LNCAP (cell line): ENCODE measurements around the gene DNASE1L3.

ENCODE experiments used
- CTCF ChIP-seq: fragments of 450-650 bp; IDR thresholded peaks from 2 replicates; pipeline ENCODE4 v1.5.1; 2017; ENCODE audit warnings: mild to moderate bottlenecking

DNASE1L3 gene

DNA sequence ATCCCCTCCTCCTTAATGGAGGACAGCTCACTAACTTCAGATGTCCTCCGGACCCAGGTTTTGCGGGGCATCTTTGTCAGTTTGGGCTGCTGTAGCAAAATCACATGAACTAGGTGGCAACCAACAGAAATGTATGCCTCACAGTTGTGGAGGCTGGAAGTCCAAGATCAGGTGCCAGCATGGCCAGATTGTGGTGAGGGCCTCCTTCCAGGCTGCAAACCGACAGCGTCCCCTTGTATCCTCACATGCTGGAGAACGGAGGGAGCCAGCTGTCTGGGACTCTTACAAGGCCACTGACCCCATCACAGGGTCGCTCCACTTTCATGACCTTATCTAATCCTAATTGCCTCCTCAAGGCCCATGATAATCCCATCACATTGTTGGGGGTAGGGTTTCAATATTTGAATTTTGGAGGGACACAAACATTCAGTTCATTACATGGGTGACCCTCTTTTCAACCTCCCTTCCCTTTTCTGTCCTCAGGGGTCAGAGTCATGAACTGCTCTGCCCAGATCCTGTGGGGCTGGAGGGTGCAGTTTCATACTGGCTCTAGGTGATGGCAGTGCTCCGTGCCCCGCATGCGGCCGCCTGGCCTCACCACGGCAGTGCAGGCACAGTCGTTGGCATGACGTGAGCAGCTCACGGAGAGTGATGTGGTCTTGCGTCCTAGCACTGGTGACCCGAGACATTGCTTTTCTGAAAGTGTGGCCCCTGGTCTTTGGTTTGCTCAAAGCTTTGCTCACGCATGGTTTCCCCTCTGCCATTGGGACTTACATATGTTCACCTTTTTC lies 58.4 kb downstream of the DNASE1L3 start:
- TF ChIP-seq CTCF, result no peak

- TF ChIP-seq CTCF, result no peak
Observed at GRCh38 chr3:58151637-58152036, 59.1 kb downstream of the DNASE1L3 start.

GRCh38 chr3:58150810-58151199 lies 60.0 kb downstream of the DNASE1L3 start:
- no peak for TF ChIP-seq CTCF

GRCh38 chr3:58150130-58150809 lies 60.5 kb downstream of the DNASE1L3 start:
- no peak for TF ChIP-seq CTCF

- no peak for TF ChIP-seq CTCF
Observed at GRCh38 chr3:58148049-58148448, 62.7 kb downstream of the DNASE1L3 start.

- TF ChIP-seq CTCF, result no peak
Observed at GRCh38 chr3:58144478-58145325, 66.1 kb downstream of the DNASE1L3 start.

DNA sequence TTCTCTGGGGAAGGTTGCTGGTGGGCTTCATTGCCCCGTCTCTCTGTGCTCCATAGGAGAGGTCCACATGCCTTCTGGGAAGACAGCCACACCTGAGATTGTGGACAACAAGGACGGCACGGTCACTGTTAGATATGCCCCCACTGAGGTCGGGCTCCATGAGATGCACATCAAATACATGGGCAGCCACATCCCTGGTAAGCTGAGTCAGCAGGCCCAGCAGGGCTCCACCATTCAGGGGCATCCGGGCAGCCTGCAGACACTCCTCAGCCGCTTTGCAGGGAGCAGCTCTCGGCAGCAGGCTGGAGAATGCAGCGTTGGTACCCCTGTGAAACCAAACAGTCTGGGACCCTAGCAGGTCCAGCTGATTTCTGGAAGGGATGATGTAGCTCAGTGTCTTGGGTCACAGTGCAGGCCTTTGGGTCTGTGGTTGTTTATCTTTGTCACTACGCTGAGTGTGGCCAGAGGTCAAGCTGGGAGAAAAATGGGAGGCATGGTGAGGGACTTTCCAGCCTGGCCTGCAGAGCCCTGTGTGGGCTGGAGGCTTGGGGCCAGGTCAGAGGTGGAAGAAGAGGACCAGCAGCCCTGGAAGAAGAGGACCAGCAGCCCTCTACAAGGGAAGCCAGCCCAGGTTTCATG lies 67.2 kb downstream of the DNASE1L3 start:
- no peak for TF ChIP-seq CTCF
